CD4-positive, alpha-beta T cell (primary cell): ENCODE data around the gene SAMD8. TPM values are rescaled to one million over a fixed set of nuclear protein-coding genes. Genes with fewer than 3 reads are reported as not detected.

ENCODE experiments used
- ATAC-seq: fragments of 200-7000 bp; cut with Tn5 transposase; one replicate; pipeline ENCODE4 v1.10.0; 2022; ENCODE audit warnings: mild to moderate bottlenecking; ENCODE audit not compliant: poor library complexity
- CTCF ChIA-PET: fragments of 350-600 bp; sonication (Branson Sonifier 250); formaldehyde crosslinking; loops from one replicate; lab custom pipeline; 2021; ENCODE audit warnings: antibody characterized with exemption, inconsistent platforms; lab: Charles Lee
- POLR2A ChIA-PET: fragments of 350-600 bp; sonication (Branson Sonifier 250); formaldehyde crosslinking; loops from one replicate; lab custom pipeline; 2021; ENCODE audit warnings: antibody characterized with exemption, inconsistent platforms; lab: Charles Lee
- DNase-seq, 14 experiments: peaks; one replicate each; pipeline ENCODE4 v3.0.0-alpha.2; 2013 to 2020; ENCODE audit warnings: mixed read lengths in 2 of 14
- H3K27ac ChIP-seq, 2 donors: one replicate each; pipeline versions ENCODE4 v1.5.1 to v1.7.0; 2013; ENCODE audit warnings: low read length in 2 of 2, low read depth in 1 of 2, mild to moderate bottlenecking in 1 of 2
- H3K27me3 ChIP-seq, 2 experiments: 1 replicate in 1 of 2; 2 replicates in 1 of 2; pipeline versions ENCODE4 v1.6.1 to v1.7.0; 2013; ENCODE audit warnings: low read length in 2 of 2, control low read depth in 1 of 2, mild to moderate bottlenecking in 1 of 2, moderate library complexity in 1 of 2; ENCODE audit not compliant: insufficient read depth in 2 of 2, control insufficient read depth in 1 of 2
- H3K36me3 ChIP-seq: one replicate; pipeline ENCODE4 v1.6.1; 2013; ENCODE audit warnings: low read length, control low read depth; ENCODE audit not compliant: insufficient read depth
- H3K4me1 ChIP-seq: one replicate; pipeline ENCODE4 v1.6.1; 2013; ENCODE audit warnings: low read length, control low read depth; ENCODE audit not compliant: insufficient read depth
- H3K4me3 ChIP-seq: one replicate; pipeline ENCODE4 v1.5.1; 2013; ENCODE audit warnings: mild to moderate bottlenecking, low read length, moderate library complexity
- H3K9me3 ChIP-seq, 2 experiments: 1 replicate in 1 of 2; 2 replicates in 1 of 2; pipeline versions ENCODE4 v1.6.1 to v1.7.0; 2013; ENCODE audit warnings: low read length in 2 of 2, mild to moderate bottlenecking in 2 of 2, control low read depth in 1 of 2, moderate library complexity in 1 of 2; ENCODE audit not compliant: control insufficient read depth in 1 of 2, insufficient read depth in 1 of 2
- H3K27ac Mint-ChIP-seq: one replicate; pipeline ENCODE4 v1.8.0; 2020; ENCODE audit warnings: mixed read lengths
- H3K27me3 Mint-ChIP-seq: one replicate; pipeline ENCODE4 v1.8.0; 2021; ENCODE audit warnings: mixed read lengths
- H3K36me3 Mint-ChIP-seq: one replicate; pipeline ENCODE4 v1.8.0; 2021; ENCODE audit warnings: low read depth, mixed read lengths
- H3K4me1 Mint-ChIP-seq: one replicate; pipeline ENCODE4 v1.8.0; 2021; ENCODE audit warnings: low read depth, mixed read lengths
- H3K4me3 Mint-ChIP-seq: one replicate; pipeline ENCODE4 v1.8.0; 2020; ENCODE audit warnings: mild to moderate bottlenecking, mixed read lengths
- H3K9me3 Mint-ChIP-seq: one replicate; pipeline ENCODE4 v1.8.0; 2020; ENCODE audit warnings: mixed read lengths
- CTCF ChIP-seq: fragments of 200-600 bp; IDR thresholded peaks from one replicate; pipeline ENCODE4 v1.8.0; 2022; ENCODE audit warnings: antibody characterized with exemption, mild to moderate bottlenecking
- intact Hi-C, 2 experiments: fragments of 100-400 bp; cut with DNase I in 1 of 2; cut with micrococcal nuclease in 1 of 2; formaldehyde crosslinking; loops; one replicate each; pipeline versions ENCODE4 v1.15.1 to v1.9.0; 2023 to 2025; cut with DNase I, micrococcal nuclease
- total RNA-seq, 174 experiments: library from RNA in 2 of 174; stranded (reverse) in 2 of 174; gene quantifications; one replicate each; pipeline ENCODE4 v1.2.3 and lab custom pipeline; 2021 to 2026

SAMD8 gene
- total RNA-seq, 2 experiments from 2014 or later, result 34.1 to 37.4 TPM

GRCh38 chr10:75067272-75067671 lies 44.2 kb upstream of the SAMD8 start:
- DNase-seq (no peak), ATAC-seq (no peak)
- H3K27me3 Mint-ChIP-seq, result no peaks in the 10 kb centered on the region
- intact Hi-C loops, result no loop called here
- CTCF ChIA-PET, result no interaction called here
- H3K4me1 Mint-ChIP-seq, result no peaks in the 10 kb centered on the region
- H3K36me3 ChIP-seq, result no peaks in the 10 kb centered on the region
- H3K36me3 Mint-ChIP-seq, result no peaks in the 10 kb centered on the region
- H3K27me3 ChIP-seq, result no peaks in the 10 kb centered on the region
- H3K4me1 ChIP-seq, result no peaks in the 10 kb centered on the region
- H3K4me3 Mint-ChIP-seq, result no peak overlapping the region
- no peak overlapping the region for H3K4me3 ChIP-seq
- no peaks in the 10 kb centered on the region for H3K9me3 Mint-ChIP-seq
- POLR2A ChIA-PET, result no interaction called here
- no peaks in the 10 kb centered on the region for H3K9me3 ChIP-seq
- TF ChIP-seq CTCF, result no peak
- H3K27ac ChIP-seq, result no peak overlapping the region
- no peak overlapping the region for H3K27ac Mint-ChIP-seq

GRCh38 chr10:75068523-75068922 lies 42.9 kb upstream of the SAMD8 start:
- H3K4me1 ChIP-seq, result no peaks in the 10 kb centered on the region
- POLR2A ChIA-PET, result no interaction called here
- Mint-ChIP-seq H3K27ac (no peak overlapping the region), H3K4me1 (no peaks in the 10 kb centered on the region), H3K9me3 (no peaks in the 10 kb centered on the region), H3K36me3 (no peaks in the 10 kb centered on the region), H3K4me3 (no peak overlapping the region), H3K27me3 (no peaks in the 10 kb centered on the region)
- H3K4me3 ChIP-seq, result no peak overlapping the region
- TF ChIP-seq CTCF, result no peak
- no peaks in the 10 kb centered on the region for H3K36me3 ChIP-seq
- CTCF ChIA-PET, result no interaction called here
- no peak for ATAC-seq
- no peaks in the 10 kb centered on the region for H3K27me3 ChIP-seq
- no peak overlapping the region for H3K27ac ChIP-seq
- DNase-seq, result no peak
- H3K9me3 ChIP-seq, result no peaks in the 10 kb centered on the region
- intact Hi-C loops, result no loop called here

GRCh38 chr10:75070476-75070875 lies 41.0 kb upstream of the SAMD8 start:
- Histone ChIP-seq H3K27me3 (no peaks in the 10 kb centered on the region), H3K4me3 (no peak overlapping the region), H3K4me1 (no peaks in the 10 kb centered on the region), H3K9me3 (no peaks in the 10 kb centered on the region), H3K27ac (no peak overlapping the region), H3K36me3 (no peaks in the 10 kb centered on the region)
- H3K27ac Mint-ChIP-seq, result no peak overlapping the region
- intact Hi-C loops, result no loop called here
- H3K9me3 Mint-ChIP-seq, result no peaks in the 10 kb centered on the region
- no peaks in the 10 kb centered on the region for H3K36me3 Mint-ChIP-seq
- no peak for DNase-seq
- no peaks in the 10 kb centered on the region for H3K4me1 Mint-ChIP-seq
- no peaks in the 10 kb centered on the region for H3K27me3 Mint-ChIP-seq
- no peak overlapping the region for H3K4me3 Mint-ChIP-seq
- POLR2A ChIA-PET, result no interaction called here
- CTCF ChIA-PET, result no interaction called here
- TF ChIP-seq CTCF, result no peak
- no peak for ATAC-seq
